HG03045 (cell line): ENCODE measurements around the gene PTPN6.
A peak's percentile ranks its signal among the peaks of the same experiment; 100 is the strongest.

Source experiments
- ATAC-seq: cut with Tn5 transposase; IDR thresholded peaks from one replicate; pipeline ENCODE4 v1.9.1; 2021; ENCODE audit warnings: mild to moderate bottlenecking, moderate library complexity; ENCODE audit not compliant: unreplicated experiment

PTPN6 gene

GRCh38 chr12:6965026-6965661, 14.0 kb downstream of the PTPN6 start:
- ATAC-seq: peak; percentile 40

GRCh38 chr12:6965714-6966113, 14.6 kb downstream of the PTPN6 start:
- ATAC-seq: no peak

- no peak for ATAC-seq
These were observed 15.2 kb downstream of the PTPN6 start for GRCh38 chr12:6966351-6966750.

- ATAC-seq: no peak
These were observed 16.5 kb downstream of the PTPN6 start for GRCh38 chr12:6967651-6968100.

GRCh38 chr12:6968426-6968825, 17.3 kb downstream of the PTPN6 start:
- no peak for ATAC-seq

GRCh38 chr12:6970096-6970527, 19.0 kb downstream of the PTPN6 start:
- no peak for ATAC-seq

- no peak for ATAC-seq
These were observed 23.0 kb downstream of the PTPN6 start for GRCh38 chr12:6974180-6974579.

- ATAC-seq: no peak
These were observed 24.3 kb downstream of the PTPN6 start for GRCh38 chr12:6975297-6976032.

- ATAC-seq: no peak
These were observed 26.5 kb downstream of the PTPN6 start for GRCh38 chr12:6977653-6978052.

GRCh38 chr12:6978188-6978587, 27.0 kb downstream of the PTPN6 start:
- ATAC-seq: no peak

DNA sequence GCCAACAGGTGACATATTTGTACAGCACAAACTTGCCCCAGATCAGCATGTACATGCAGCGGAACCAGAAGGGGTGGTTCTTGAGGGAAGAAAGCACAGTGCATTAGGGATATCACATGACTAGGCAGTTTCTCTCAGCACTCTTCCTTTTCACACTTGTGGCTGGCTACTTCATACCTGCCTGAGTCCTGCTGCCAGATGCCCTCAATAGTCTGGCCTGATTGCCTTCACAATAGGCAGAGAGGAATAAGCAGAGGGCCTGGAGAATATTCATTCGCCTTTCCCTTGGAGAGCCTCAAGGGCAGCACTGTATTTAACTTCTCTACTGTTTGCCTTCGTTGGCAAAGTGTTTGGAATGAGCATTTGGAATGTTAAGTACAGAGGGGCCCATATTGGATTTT, 27.5 kb downstream of the PTPN6 start:
- ATAC-seq: no peak

DNA sequence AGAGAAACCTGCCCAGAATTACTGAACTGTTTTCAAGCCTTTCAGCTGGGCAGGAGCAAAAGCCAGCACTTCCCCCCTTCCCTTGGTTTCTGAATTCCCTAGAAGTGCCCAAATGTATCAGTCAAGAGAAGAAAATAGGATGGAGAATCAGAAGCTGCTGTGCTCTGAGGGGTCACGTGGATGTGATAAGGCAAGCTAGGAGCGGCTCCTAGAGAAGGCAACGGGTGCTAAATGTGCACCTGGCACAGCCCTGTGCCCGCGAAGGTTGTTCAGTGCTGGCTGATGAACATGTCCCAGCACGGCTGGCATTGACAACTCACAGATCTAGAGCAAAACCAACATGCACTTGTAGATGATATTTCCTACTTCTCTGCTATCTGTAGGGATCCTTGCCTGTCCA, 27.9 kb downstream of the PTPN6 start:
- no peak for ATAC-seq

- ATAC-seq: no peak
These were observed 28.3 kb downstream of the PTPN6 start for GRCh38 chr12:6979453-6979852.

GRCh38 chr12:6980075-6980474, 28.9 kb downstream of the PTPN6 start:
- ATAC-seq: no peak

GRCh38 chr12:6980740-6981139, 29.6 kb downstream of the PTPN6 start:
- no peak for ATAC-seq

DNA sequence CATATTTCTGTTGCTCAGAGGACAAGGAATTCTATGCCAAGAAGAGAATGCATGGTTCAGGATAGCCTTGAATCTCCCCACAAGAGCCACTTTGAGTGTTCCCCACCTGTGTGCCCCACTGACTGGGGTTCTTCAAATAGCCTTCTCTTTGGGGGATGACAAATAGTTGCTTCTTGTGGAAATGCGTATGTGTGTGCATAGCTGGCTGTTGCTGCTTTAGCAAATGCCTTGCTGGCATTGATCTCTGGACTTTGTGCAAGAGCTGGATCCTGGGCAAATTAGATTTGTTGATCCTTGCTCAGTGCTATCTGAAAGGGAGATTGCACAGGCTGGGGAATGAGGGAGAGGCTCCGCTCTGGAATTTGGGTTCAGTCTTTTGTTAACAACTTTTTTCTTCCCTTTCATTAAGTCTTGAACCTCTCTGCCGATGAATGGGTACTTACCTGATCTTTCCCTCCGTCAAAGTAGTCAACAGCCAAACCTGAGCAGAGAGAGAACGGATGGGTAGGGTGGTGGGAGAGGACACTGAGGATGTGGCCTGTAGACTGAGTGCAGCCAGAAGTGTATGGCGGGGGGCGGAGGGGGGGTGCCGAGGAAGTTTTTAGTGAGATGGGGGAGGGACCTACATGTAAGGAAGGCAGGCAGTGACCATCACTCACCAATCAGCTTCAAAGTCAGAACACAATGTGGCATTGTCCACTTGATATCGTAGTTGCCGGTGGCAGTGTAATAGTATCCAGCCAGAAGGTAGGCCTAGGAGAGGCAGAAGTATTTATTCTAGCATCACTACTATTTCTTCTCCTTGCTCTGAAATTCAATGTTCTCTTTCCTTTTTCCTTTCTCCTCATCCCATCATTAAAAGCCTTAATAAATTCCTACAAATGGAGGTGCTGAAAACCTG, 30.2 kb downstream of the PTPN6 start:
- ATAC-seq: no peak

DNA sequence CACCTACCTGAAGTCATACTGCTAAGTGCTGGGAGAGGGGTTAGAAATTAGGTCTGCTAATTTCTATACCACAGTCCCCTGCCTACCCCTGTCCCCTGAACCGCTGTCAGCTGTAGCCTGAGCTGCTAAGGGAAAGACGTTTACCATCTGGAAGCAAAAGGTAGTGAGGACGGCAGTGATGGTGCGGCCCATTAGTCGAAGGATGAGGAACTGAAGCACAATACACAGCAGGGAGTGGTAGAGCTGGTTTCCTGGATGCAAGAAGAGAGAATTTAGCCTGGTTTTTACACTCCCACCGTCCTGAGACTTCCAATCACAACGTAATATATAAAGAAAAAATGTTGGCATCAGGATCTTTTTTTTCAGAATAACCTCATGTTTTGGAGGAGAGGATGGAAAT, 31.4 kb downstream of the PTPN6 start:
- ATAC-seq: no peak

GRCh38 chr12:6987956-6988553, 36.9 kb downstream of the PTPN6 start:
- ATAC-seq: no peak

GRCh38 chr12:6996040-6996441, 44.9 kb downstream of the PTPN6 start:
- no peak for ATAC-seq

GRCh38 chr12:6998715-6999451, 47.7 kb downstream of the PTPN6 start:
- ATAC-seq: no peak
